GM12878 (cell line): ENCODE results near the gene MRPL54. TPM values are rescaled to one million over a fixed set of nuclear protein-coding genes. Genes with fewer than 3 reads are reported as not detected.

Experiments
- ATAC-seq: fragments of 200-7000 bp; cut with Tn5 transposase; 3 replicates; pipeline ENCODE4 v1.9.1; 2020; ENCODE audit warnings: mild to moderate bottlenecking, moderate library complexity
- BruUV-seq: library from RNA; stranded (reverse); fragments of 400-500 nt; replicated peaks from 2 replicates; lab custom pipeline; 2021; lab: Mats Ljungman, UMichigan
- CTCF ChIA-PET: fragments of 300-600 bp; sonication (Branson Sonifier 250); formaldehyde crosslinking; extraction: SDS; loops from one replicate; lab custom pipeline; 2021; ENCODE audit warnings: inconsistent platforms; lab: Yijun Ruan, JAX
- POLR2A ChIA-PET: fragments of 350-600 bp; formaldehyde crosslinking; extraction: SDS; loops from one replicate; lab custom pipeline; 2021; ENCODE audit warnings: inconsistent platforms; lab: Charles Lee
- RAD21 ChIA-PET: fragments of 300-600 bp; sonication (Branson Sonifier 250); formaldehyde crosslinking; loops from one replicate; lab custom pipeline; 2023; ENCODE audit warnings: antibody characterized with exemption; ENCODE audit not compliant: unreplicated experiment; lab: Charles Lee
- SMC1A ChIA-PET: fragments of 300-600 bp; sonication (Branson Sonifier 250); formaldehyde crosslinking; loops from one replicate; lab custom pipeline; 2023; ENCODE audit not compliant: unreplicated experiment, uncharacterized antibody; lab: Charles Lee
- DNase-seq: peaks from one replicate; pipeline ENCODE4 v3.0.0-alpha.2; 2011; ENCODE audit warnings: low read depth, low spot score
- FAIRE-seq: peaks from 3 replicates; lab custom pipeline; 2011; peaks lifted over from hg19 to GRCh38; lab: Jason Lieb, UNC
- H2AFZ ChIP-seq: 2 replicates; pipeline ENCODE4 v1.6.0; 2011; ENCODE audit warnings: low read depth, low read length, control low read depth; ENCODE audit not compliant: control insufficient read depth
- H3K27ac ChIP-seq: 2 replicates; pipeline ENCODE4 v1.5.1; 2011; ENCODE audit warnings: control low read depth; ENCODE audit not compliant: control insufficient read depth, insufficient read depth
- H3K27me3 ChIP-seq, 2 experiments: replicated peaks in 1 of 2; 2 replicates each; pipeline versions ENCODE4 v1.6.0 to v1.6.1; 2011; ENCODE audit warnings: low read length in 1 of 2; ENCODE audit not compliant: control insufficient read depth in 2 of 2, insufficient read depth in 2 of 2
- H3K36me3 ChIP-seq, 2 experiments: 2 replicates each; pipeline ENCODE4 v1.5.1; 2011; ENCODE audit warnings: low read length in 1 of 2; ENCODE audit not compliant: control insufficient read depth in 2 of 2, insufficient read depth in 2 of 2
- H3K4me1 ChIP-seq: 2 replicates; pipeline ENCODE4 v1.6.1; 2011; ENCODE audit warnings: mild to moderate bottlenecking, low read length, moderate library complexity, mixed read lengths; ENCODE audit not compliant: control insufficient read depth, insufficient read depth
- H3K4me2 ChIP-seq: 2 replicates; pipeline ENCODE4 v1.6.0; 2011; ENCODE audit warnings: control low read depth; ENCODE audit not compliant: control insufficient read depth, insufficient read depth
- H3K4me3 ChIP-seq: fragments of 200-600 bp; sonication (generic); 2 replicates; pipeline ENCODE4 v1.5.1; 2016
- H3K79me2 ChIP-seq: 2 replicates; pipeline ENCODE4 v1.6.0; 2011; ENCODE audit warnings: low read length; ENCODE audit not compliant: control insufficient read depth, insufficient read depth
- H3K9ac ChIP-seq: 2 replicates; pipeline ENCODE4 v1.8.0; 2011; ENCODE audit warnings: low read length, control low read depth, mixed read lengths; ENCODE audit not compliant: control insufficient read depth, insufficient read depth
- H3K9me3 ChIP-seq: replicated peaks from 3 replicates; pipeline ENCODE4 v1.5.1; 2011; ENCODE audit warnings: mild to moderate bottlenecking, low read length; ENCODE audit not compliant: control insufficient read depth, insufficient read depth
- H4K20me1 ChIP-seq: 2 replicates; pipeline ENCODE4 v1.6.0; 2011; ENCODE audit not compliant: control insufficient read depth, insufficient read depth
- BRCA1 ChIP-seq: IDR thresholded peaks from 2 replicates; pipeline ENCODE4 v1.6.1; 2011; ENCODE audit warnings: low read depth, low read length, improper control_type of control experiment
- CBX3 ChIP-seq: fragments of 200-600 bp; sonication (generic); IDR thresholded peaks from 2 replicates; pipeline ENCODE4 v1.6.1; 2016; ENCODE audit warnings: low read depth, borderline replicate concordance
- FOXM1 ChIP-seq: IDR thresholded peaks from 2 replicates; pipeline ENCODE4 v1.6.1; 2012; ENCODE audit warnings: low read depth, mild to moderate bottlenecking, inconsistent platforms, low read length, moderate library complexity
- HCFC1 ChIP-seq: fragments of 150-350 bp; IDR thresholded peaks from 2 replicates; pipeline ENCODE4 v1.6.1; 2014; ENCODE audit warnings: low read length
- HDAC6 ChIP-seq: fragments of 200-600 bp; sonication (generic); IDR thresholded peaks from one replicate; pipeline ENCODE4 v1.8.0; 2017; ENCODE audit warnings: antibody characterized with exemption; ENCODE audit not compliant: unreplicated experiment
- RBBP5 ChIP-seq: fragments of 200-600 bp; sonication (generic); conservative IDR thresholded peaks from 2 replicates; pipeline ENCODE4 v1.6.1; 2016
- SP1 ChIP-seq: IDR thresholded peaks from one replicate; pipeline ENCODE4 v1.6.1; 2011; ENCODE audit warnings: low read depth, low read length
- SREBF2 ChIP-seq: IDR thresholded peaks from 2 replicates; pipeline ENCODE4 v1.6.1; 2012; ENCODE audit warnings: mild to moderate bottlenecking, low read length
- TAF1 ChIP-seq: IDR thresholded peaks from 2 replicates; pipeline ENCODE4 v1.6.1; 2011; ENCODE audit warnings: mild to moderate bottlenecking, low read depth, low read length, borderline replicate concordance
- ZBED1 ChIP-seq: IDR thresholded peaks from 2 replicates; pipeline ENCODE4 v1.6.1; 2016; ENCODE audit warnings: borderline replicate concordance
- ZNF24 ChIP-seq: fragments of 450-650 bp; IDR thresholded peaks from 2 replicates; pipeline ENCODE4 v1.6.1; 2017; ENCODE audit warnings: antibody characterized with exemption, mild to moderate bottlenecking
- ZZZ3 ChIP-seq: IDR thresholded peaks from 2 replicates; pipeline ENCODE4 v1.6.1; 2011; ENCODE audit warnings: low read depth; ENCODE audit not compliant: control insufficient read depth, insufficient read length
- WGBS: methylation state at CpG from one replicate; pipeline ENCODE4 v1.1.6; 2016; ENCODE audit warnings: low lambda C conversion rate; ENCODE audit not compliant: insufficient replicate concordance, insufficient coverage; ENCODE audit errors: missing lambda C conversion rate; 5-methylcytosine and 5-hydroxymethylcytosine counted together
- in situ Hi-C: fragments of 300-500 bp; cut with MboI; formaldehyde crosslinking; loops from 9 replicates; pipeline ENCODE4 v1.14.3; 2018; ENCODE audit warnings: mixed read lengths
- intact Hi-C: fragments of 100-400 bp; cut with micrococcal nuclease; formaldehyde crosslinking; loops from one replicate; pipeline ENCODE4 v1.14.2; 2022; ENCODE audit not compliant: unreplicated experiment
- polyA plus RNA-seq, 11 experiments: library from polyadenylated mRNA; depleted of rRNA in 4 of 11; unstranded in 6 of 11; stranded (reverse) in 5 of 11; fragments of >200 nt; fragmentation: Nextera tagmentation in 4 of 11; fragmentation: Illumina TruSeq in 1 of 11; extraction: Ambion mirVana in 4 of 11; extraction: Trizol in 1 of 11; gene quantifications; 1 replicate in 1 of 11; 2 replicates in 10 of 11; pipeline versions ENCODE4 v1.2.1 to v1.2.3, GENCODE V29; 2011 to 2016; ENCODE audit warnings: inconsistent platforms in 2 of 11, missing spikeins in 2 of 11, low read depth in 1 of 11
- total RNA-seq, 4 experiments: library from RNA; depleted of rRNA in 3 of 4; stranded (reverse); fragments of >200 nt in 3 of 4; fragmentation: Illumina TruSeq in 1 of 4; extraction: Trizol in 1 of 4; gene quantifications; 2 replicates each; pipeline versions ENCODE4 v1.2.1 to v1.2.3, GENCODE V29; 2013 to 2021
- TF ChIP-seq, protein P1 (sequence below): fragments of 450-650 bp; IDR thresholded peaks from 2 replicates; pipeline ENCODE4 v1.6.1; 2018; ENCODE audit warnings: mild to moderate bottlenecking, low read depth, moderate library complexity; ENCODE audit not compliant: partially characterized antibody
- TF ChIP-seq, protein P2 (sequence below): fragments of 450-650 bp; IDR thresholded peaks from 2 replicates; pipeline ENCODE4 v1.6.1; 2018; ENCODE audit warnings: borderline replicate concordance, mild to moderate bottlenecking; ENCODE audit not compliant: partially characterized antibody
- TF ChIP-seq, protein P3 (sequence below): fragments of 450-650 bp; IDR thresholded peaks from 2 replicates; pipeline ENCODE4 v1.6.1; 2016; ENCODE audit warnings: mild to moderate bottlenecking, moderate library complexity, borderline replicate concordance

The MRPL54 gene
- total and polyA plus RNA-seq, 10 of the 15 experiments (the other 5 are each of a cell fraction or from before 2014, with no cell fraction given), result 3.1 to 98.7 (median 75.2) TPM

DNA sequence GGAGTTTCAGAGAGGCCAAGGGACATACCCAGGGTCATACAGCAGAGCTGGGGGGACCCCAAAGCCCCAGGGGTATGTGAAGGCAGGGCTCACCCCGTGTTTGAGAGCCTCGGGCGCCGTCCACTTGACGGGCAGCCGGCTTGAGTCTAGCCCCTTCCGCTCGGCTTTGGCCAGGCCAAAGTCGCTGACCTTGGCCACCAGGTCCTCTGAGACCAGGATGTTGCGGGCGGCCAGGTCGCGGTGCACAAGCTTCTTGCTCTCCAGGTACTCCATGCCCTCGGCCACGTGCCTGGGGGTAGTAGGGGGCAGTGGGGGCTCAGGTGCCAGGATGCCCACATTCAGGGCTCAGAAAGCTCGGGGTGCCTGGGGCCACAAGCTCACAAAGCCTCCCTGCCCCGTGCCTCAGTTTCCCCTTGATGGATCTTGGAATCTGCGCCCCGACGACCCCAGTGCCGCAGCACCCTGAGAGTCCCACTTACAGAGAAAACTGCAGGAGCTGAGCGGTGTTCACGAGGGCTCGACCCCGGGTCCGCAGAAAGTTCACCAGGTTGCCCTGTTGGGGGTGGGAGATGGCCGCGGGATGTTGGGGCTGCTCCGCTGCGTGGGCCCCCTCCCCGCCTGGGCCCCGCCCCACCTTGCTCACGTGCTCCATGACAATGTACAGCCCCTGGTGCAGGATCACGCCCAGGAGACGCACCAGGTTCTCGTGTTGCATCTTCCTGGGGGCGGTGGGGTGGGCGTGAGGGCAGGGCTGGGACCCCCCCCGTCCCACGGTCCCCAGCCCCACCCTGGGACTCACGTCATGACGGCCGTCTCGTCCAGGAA is 16.6 kb downstream of the MRPL54 start:
- H3K27ac ChIP-seq, result no peak overlapping the region
- no TSS peak for BruUV-seq
- ATAC-seq (no peak), FAIRE-seq (no peak), DNase-seq (no peak)
- WGBS, result 81% methylated on average over 30 of the region's 44 CpGs
- intact Hi-C loops, result no loop called here
- no peaks in the 10 kb centered on the region for H3K4me1 ChIP-seq
- ChIA-PET POLR2A (no interaction called here), CTCF (no interaction called here), RAD21 (no interaction called here), SMC1A (no interaction called here)
- no peaks in the 10 kb centered on the region for H3K27me3 ChIP-seq
- no peaks in the 10 kb centered on the region; the same call in 2 of the 3 replicates for H3K9me3 ChIP-seq
- no peak overlapping the region for H3K9ac ChIP-seq
- no peaks in the 10 kb centered on the region for H4K20me1 ChIP-seq
- no peak overlapping the region for H3K4me2 ChIP-seq
- no peak overlapping the region for H3K4me3 ChIP-seq
- H2AFZ ChIP-seq, result no peak overlapping the region
- in situ Hi-C loops, result no loop called here
- H3K79me2 ChIP-seq, result no peaks in the 10 kb centered on the region
- H3K36me3 ChIP-seq, result no peaks in the 10 kb centered on the region; a peak in 1 of 4 replicates
- no peak for TF ChIP-seq SREBF2
- TF ChIP-seq ZNF24, result no peak
- no peak for TF ChIP-seq HDAC6
- TF ChIP-seq CBX3, result no peak
- TF ChIP-seq ZBED1, result no peak
- no peak for TF ChIP-seq BRCA1
- no peak for TF ChIP-seq TAF1
- no peak for TF ChIP-seq HCFC1
- no peak for TF ChIP-seq FOXM1
- TF ChIP-seq, protein P1, sequence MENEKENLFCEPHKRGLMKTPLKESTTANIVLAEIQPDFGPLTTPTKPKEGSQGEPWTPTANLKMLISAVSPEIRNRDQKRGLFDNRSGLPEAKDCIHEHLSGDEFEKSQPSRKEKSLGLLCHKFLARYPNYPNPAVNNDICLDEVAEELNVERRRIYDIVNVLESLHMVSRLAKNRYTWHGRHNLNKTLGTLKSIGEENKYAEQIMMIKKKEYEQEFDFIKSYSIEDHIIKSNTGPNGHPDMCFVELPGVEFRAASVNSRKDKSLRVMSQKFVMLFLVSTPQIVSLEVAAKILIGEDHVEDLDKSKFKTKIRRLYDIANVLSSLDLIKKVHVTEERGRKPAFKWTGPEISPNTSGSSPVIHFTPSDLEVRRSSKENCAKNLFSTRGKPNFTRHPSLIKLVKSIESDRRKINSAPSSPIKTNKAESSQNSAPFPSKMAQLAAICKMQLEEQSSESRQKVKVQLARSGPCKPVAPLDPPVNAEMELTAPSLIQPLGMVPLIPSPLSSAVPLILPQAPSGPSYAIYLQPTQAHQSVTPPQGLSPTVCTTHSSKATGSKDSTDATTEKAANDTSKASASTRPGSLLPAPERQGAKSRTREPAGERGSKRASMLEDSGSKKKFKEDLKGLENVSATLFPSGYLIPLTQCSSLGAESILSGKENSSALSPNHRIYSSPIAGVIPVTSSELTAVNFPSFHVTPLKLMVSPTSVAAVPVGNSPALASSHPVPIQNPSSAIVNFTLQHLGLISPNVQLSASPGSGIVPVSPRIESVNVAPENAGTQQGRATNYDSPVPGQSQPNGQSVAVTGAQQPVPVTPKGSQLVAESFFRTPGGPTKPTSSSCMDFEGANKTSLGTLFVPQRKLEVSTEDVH, result no peak
- TF ChIP-seq, protein P2, sequence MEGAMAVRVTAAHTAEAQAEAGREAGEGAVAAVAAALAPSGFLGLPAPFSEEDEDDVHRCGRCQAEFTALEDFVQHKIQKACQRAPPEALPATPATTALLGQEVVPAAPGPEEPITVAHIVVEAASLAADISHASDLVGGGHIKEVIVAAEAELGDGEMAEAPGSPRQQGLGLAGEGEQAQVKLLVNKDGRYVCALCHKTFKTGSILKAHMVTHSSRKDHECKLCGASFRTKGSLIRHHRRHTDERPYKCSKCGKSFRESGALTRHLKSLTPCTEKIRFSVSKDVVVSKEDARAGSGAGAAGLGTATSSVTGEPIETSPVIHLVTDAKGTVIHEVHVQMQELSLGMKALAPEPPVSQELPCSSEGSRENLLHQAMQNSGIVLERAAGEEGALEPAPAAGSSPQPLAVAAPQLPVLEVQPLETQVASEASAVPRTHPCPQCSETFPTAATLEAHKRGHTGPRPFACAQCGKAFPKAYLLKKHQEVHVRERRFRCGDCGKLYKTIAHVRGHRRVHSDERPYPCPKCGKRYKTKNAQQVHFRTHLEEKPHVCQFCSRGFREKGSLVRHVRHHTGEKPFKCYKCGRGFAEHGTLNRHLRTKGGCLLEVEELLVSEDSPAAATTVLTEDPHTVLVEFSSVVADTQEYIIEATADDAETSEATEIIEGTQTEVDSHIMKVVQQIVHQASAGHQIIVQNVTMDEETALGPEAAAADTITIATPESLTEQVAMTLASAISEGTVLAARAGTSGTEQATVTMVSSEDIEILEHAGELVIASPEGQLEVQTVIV, result no peak
- TF ChIP-seq, protein P3, sequence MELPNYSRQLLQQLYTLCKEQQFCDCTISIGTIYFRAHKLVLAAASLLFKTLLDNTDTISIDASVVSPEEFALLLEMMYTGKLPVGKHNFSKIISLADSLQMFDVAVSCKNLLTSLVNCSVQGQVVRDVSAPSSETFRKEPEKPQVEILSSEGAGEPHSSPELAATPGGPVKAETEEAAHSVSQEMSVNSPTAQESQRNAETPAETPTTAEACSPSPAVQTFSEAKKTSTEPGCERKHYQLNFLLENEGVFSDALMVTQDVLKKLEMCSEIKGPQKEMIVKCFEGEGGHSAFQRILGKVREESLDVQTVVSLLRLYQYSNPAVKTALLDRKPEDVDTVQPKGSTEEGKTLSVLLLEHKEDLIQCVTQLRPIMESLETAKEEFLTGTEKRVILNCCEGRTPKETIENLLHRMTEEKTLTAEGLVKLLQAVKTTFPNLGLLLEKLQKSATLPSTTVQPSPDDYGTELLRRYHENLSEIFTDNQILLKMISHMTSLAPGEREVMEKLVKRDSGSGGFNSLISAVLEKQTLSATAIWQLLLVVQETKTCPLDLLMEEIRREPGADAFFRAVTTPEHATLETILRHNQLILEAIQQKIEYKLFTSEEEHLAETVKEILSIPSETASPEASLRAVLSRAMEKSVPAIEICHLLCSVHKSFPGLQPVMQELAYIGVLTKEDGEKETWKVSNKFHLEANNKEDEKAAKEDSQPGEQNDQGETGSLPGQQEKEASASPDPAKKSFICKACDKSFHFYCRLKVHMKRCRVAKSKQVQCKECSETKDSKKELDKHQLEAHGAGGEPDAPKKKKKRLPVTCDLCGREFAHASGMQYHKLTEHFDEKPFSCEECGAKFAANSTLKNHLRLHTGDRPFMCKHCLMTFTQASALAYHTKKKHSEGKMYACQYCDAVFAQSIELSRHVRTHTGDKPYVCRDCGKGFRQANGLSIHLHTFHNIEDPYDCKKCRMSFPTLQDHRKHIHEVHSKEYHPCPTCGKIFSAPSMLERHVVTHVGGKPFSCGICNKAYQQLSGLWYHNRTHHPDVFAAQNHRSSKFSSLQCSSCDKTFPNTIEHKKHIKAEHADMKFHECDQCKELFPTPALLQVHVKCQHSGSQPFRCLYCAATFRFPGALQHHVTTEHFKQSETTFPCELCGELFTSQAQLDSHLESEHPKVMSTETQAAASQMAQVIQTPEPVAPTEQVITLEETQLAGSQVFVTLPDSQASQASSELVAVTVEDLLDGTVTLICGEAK, result no peak
- TF ChIP-seq SP1, result no peak
- TF ChIP-seq ZZZ3, result no peak
- TF ChIP-seq RBBP5, result no peak
